ENCODE data around the gene ITGAD.

ITGAD gene

DNA sequence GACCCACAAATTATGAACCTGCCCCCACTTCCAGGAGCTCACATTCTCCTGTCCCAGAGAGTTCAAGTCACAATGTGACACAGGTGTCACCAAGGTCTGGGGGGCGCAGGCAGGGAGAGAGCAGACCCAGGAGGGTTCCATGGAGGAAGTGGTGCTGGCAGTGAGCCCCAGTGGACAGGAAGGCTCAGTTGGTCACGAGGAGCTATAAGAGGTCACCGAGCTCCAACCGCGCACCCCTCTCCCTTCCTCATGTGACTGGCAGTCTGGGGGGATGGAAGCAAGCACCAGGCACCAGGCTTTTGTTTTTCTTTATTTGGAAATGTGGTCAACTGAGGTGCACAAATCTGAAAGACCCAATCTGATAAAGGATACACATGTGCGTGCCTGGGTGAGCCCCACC, 2.5 kb downstream of the ITGAD start:
- no peak overlapping the region for H3K4me2 ChIP-seq (ENCODE audit: low read length)
- H3K79me2 ChIP-seq (ENCODE audit: insufficient read depth, low read length), result no peaks in the 10 kb centered on the region
- no peaks in the 10 kb centered on the region for H3K9me3 ChIP-seq (ENCODE audit: low read length)
- no peaks in the 10 kb centered on the region for H3F3A ChIP-seq (ENCODE audit: insufficient read depth, low read length)
- H3K4me1 ChIP-seq (ENCODE audit: insufficient read depth, low read length, severe bottlenecking), result no peaks in the 10 kb centered on the region
- no peaks in the 10 kb centered on the region for H3K9me2 ChIP-seq (ENCODE audit: low read depth, low read length)
- no peak overlapping the region for H3K9ac ChIP-seq (ENCODE audit: low read length)
- H3K27ac ChIP-seq (ENCODE audit: low read depth, low read length, poor library complexity, severe bottlenecking), result no peak overlapping the region
- no peaks in the 10 kb centered on the region for H3K36me3 ChIP-seq (ENCODE audit: insufficient read depth, low read length)
- no peak for TF ChIP-seq EZH2 (IDR thresholded peaks at IDR 0.05; ENCODE audit: borderline replicate concordance, low read length)
- TF ChIP-seq CTCF (IDR thresholded peaks at IDR 0.05; ENCODE audit: low read length), result no peak
- no peaks in the 10 kb centered on the region for H4K20me1 ChIP-seq (ENCODE audit: insufficient read depth, low read length)
- H3K27me3 ChIP-seq (ENCODE audit: insufficient read depth, low read length), result no peaks in the 10 kb centered on the region; the same call in 1 of the 2 replicates
- no peak overlapping the region for H2AFZ ChIP-seq (ENCODE audit: low read length)
- no peak overlapping the region for H3K4me3 ChIP-seq (ENCODE audit: low read depth, low read length, poor library complexity, severe bottlenecking)

GRCh38 chr16:31397096-31397660, 4.0 kb downstream of the ITGAD start:
- Histone ChIP-seq H4K20me1 (ENCODE audit: insufficient read depth, low read length) (no peaks in the 10 kb centered on the region), H2AFZ (ENCODE audit: low read length) (no peak overlapping the region), H3F3A (ENCODE audit: insufficient read depth, low read length) (no peaks in the 10 kb centered on the region), H3K36me3 (ENCODE audit: insufficient read depth, low read length) (no peaks in the 10 kb centered on the region; the same call in 1 of the 2 replicates), H3K4me2 (ENCODE audit: low read length) (no peak overlapping the region), H3K27me3 (ENCODE audit: insufficient read depth, low read length) (no peaks in the 10 kb centered on the region; the same call in 1 of the 2 replicates), H3K27ac (ENCODE audit: low read depth, low read length, poor library complexity, severe bottlenecking) (no peak overlapping the region), H3K9ac (ENCODE audit: low read length) (no peak overlapping the region), H3K4me1 (ENCODE audit: insufficient read depth, low read length, severe bottlenecking) (no peaks in the 10 kb centered on the region), H3K9me3 (ENCODE audit: low read length) (no peaks in the 10 kb centered on the region), H3K4me3 (ENCODE audit: low read depth, low read length, poor library complexity, severe bottlenecking) (no peak overlapping the region), H3K79me2 (ENCODE audit: insufficient read depth, low read length) (no peaks in the 10 kb centered on the region), H3K9me2 (ENCODE audit: low read depth, low read length) (no peaks in the 10 kb centered on the region)
- TF ChIP-seq EZH2 (IDR thresholded peaks at IDR 0.05; ENCODE audit: borderline replicate concordance, low read length) (no peak), CTCF (IDR thresholded peaks at IDR 0.05; ENCODE audit: low read length) (no peak)

DNA sequence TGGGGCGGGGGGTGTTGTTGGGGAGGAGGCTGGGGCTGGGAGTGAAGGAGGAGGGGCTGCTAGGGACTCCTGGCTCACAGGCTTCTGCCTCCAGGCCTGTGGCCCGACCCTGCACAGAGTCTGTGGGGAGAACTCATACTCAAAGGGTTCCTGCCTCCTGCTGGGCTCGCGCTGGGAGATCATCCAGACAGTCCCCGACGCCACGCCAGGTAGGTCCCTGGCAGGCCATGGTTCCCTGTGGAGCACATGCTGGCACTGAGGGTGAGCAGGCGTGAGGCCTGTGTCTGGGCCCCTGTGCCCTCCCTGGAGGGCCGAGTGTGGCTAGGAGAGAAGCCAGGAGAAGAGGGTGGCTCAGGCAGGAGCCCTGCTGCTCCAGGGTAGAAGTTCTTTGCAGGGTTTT, 4.6 kb downstream of the ITGAD start:
- no peaks in the 10 kb centered on the region for H3K9me2 ChIP-seq (ENCODE audit: low read depth, low read length)
- TF ChIP-seq EZH2 (IDR thresholded peaks at IDR 0.05; ENCODE audit: borderline replicate concordance, low read length), result no peak
- no peak for TF ChIP-seq CTCF (IDR thresholded peaks at IDR 0.05; ENCODE audit: low read length)

More for the DNA sequence above, 4.6 kb downstream of the ITGAD start:
- H3F3A ChIP-seq (ENCODE audit: insufficient read depth, low read length), result no peaks in the 10 kb centered on the region
- no peaks in the 10 kb centered on the region for H3K4me1 ChIP-seq (ENCODE audit: insufficient read depth, low read length, severe bottlenecking)
- H3K9me3 ChIP-seq (ENCODE audit: low read length), result no peaks in the 10 kb centered on the region
- H4K20me1 ChIP-seq (ENCODE audit: insufficient read depth, low read length), result no peaks in the 10 kb centered on the region
- no peak overlapping the region for H3K4me2 ChIP-seq (ENCODE audit: low read length)
- H2AFZ ChIP-seq (ENCODE audit: low read length), result no peak overlapping the region
- no peak overlapping the region for H3K4me3 ChIP-seq (ENCODE audit: low read depth, low read length, poor library complexity, severe bottlenecking)
- no peaks in the 10 kb centered on the region for H3K79me2 ChIP-seq (ENCODE audit: insufficient read depth, low read length)
- no peak overlapping the region for H3K27ac ChIP-seq (ENCODE audit: low read depth, low read length, poor library complexity, severe bottlenecking)
- H3K9ac ChIP-seq (ENCODE audit: low read length), result no peak overlapping the region
- H3K36me3 ChIP-seq (ENCODE audit: insufficient read depth, low read length), result no peaks in the 10 kb centered on the region; the same call in 1 of the 2 replicates
- H3K27me3 ChIP-seq (ENCODE audit: insufficient read depth, low read length), result no peaks in the 10 kb centered on the region; the same call in 1 of the 2 replicates

Measured in OCI-LY1 (cell line).